GM12891 (cell line): Measurements from ENCODE around the gene KAZN.

Experiments used
- DNase-seq: peaks from one replicate; pipeline ENCODE4 v3.0.0; 2011; ENCODE audit warnings: low spot score; ENCODE audit not compliant: insufficient read length
- FAIRE-seq: peaks from 2 replicates; lab custom pipeline; 2011; peaks lifted over from hg19 to GRCh38; lab: Jason Lieb, UNC
- PAX5 ChIP-seq: IDR thresholded peaks from 2 replicates; pipeline ENCODE4 v1.6.1; 2011; ENCODE audit warnings: low read length, moderate library complexity, mild to moderate bottlenecking; ENCODE audit not compliant: insufficient read depth, severe bottlenecking
- POLR2A ChIP-seq: IDR thresholded peaks from 2 replicates; pipeline ENCODE4 v1.6.1; 2011; ENCODE audit warnings: low read depth, low read length, control low read depth
- POLR2AphosphoS5 ChIP-seq: IDR thresholded peaks from 2 replicates; pipeline ENCODE4 v1.6.1; 2011; ENCODE audit warnings: low read depth, low read length, control low read depth
- POU2F2 ChIP-seq: IDR thresholded peaks from 2 replicates; pipeline ENCODE4 v1.6.1; 2011; ENCODE audit warnings: low read depth, mild to moderate bottlenecking, control low read depth, low read length, moderate library complexity
- SPI1 ChIP-seq: IDR thresholded peaks from 2 replicates; pipeline ENCODE4 v1.6.1; 2011; ENCODE audit warnings: low read depth, low read length, control low read depth
- TAF1 ChIP-seq: IDR thresholded peaks from 2 replicates; pipeline ENCODE4 v1.6.1; 2011; ENCODE audit warnings: low read depth, low read length, control low read depth

The KAZN gene

GRCh38 chr1:15083578-15083977, 485.1 kb downstream of the KAZN start:
- no peak for FAIRE-seq
- no peak for DNase-seq
- TF ChIP-seq TAF1, result no peak
- TF ChIP-seq POLR2AphosphoS5, result no peak
- TF ChIP-seq POU2F2, result no peak
- TF ChIP-seq PAX5, result no peak
- TF ChIP-seq SPI1, result no peak
- no peak for TF ChIP-seq POLR2A

- no peak for DNase-seq
- FAIRE-seq, result no peak
- no peak for TF ChIP-seq PAX5
- TF ChIP-seq TAF1, result no peak
- no peak for TF ChIP-seq SPI1
- no peak for TF ChIP-seq POLR2A
- no peak for TF ChIP-seq POU2F2
- TF ChIP-seq POLR2AphosphoS5, result no peak
Observed at GRCh38 chr1:15088281-15088971, 489.9 kb downstream of the KAZN start.

GRCh38 chr1:15089258-15089992, 490.9 kb downstream of the KAZN start:
- no peak for FAIRE-seq

GRCh38 chr1:15090373-15090772, 491.9 kb downstream of the KAZN start:
- FAIRE-seq, result peak; percentile 80
- DNase-seq, result peak; percentile 59
- TF ChIP-seq SPI1 (no peak), TAF1 (no peak), POLR2AphosphoS5 (no peak), PAX5 (no peak), POU2F2 (no peak), POLR2A (no peak)

More at GRCh38 chr1:15089258-15089992, 490.9 kb downstream of the KAZN start:
- no peak for DNase-seq
- no peak for TF ChIP-seq PAX5
- TF ChIP-seq POU2F2, result no peak
- TF ChIP-seq SPI1, result no peak
- TF ChIP-seq POLR2A, result no peak
- no peak for TF ChIP-seq TAF1
- no peak for TF ChIP-seq POLR2AphosphoS5

- no peak for FAIRE-seq
- DNase-seq, result no peak
- TF ChIP-seq SPI1, result no peak
- no peak for TF ChIP-seq POLR2A
- no peak for TF ChIP-seq POU2F2
- TF ChIP-seq PAX5, result no peak
- no peak for TF ChIP-seq TAF1
- no peak for TF ChIP-seq POLR2AphosphoS5
Observed at GRCh38 chr1:15094056-15094455, 495.6 kb downstream of the KAZN start.

GRCh38 chr1:15094719-15095495, 496.4 kb downstream of the KAZN start:
- no peak for DNase-seq
- TF ChIP-seq POU2F2 (no peak), TAF1 (no peak), SPI1 (no peak), POLR2A (no peak), POLR2AphosphoS5 (no peak), PAX5 (no peak)
- FAIRE-seq, result no peak

- DNase-seq (no peak), FAIRE-seq (no peak)
- TF ChIP-seq SPI1 (no peak), PAX5 (no peak), TAF1 (no peak), POU2F2 (no peak), POLR2A (no peak), POLR2AphosphoS5 (no peak)
Observed at GRCh38 chr1:15095496-15095875, 497.0 kb downstream of the KAZN start.

- FAIRE-seq (no peak), DNase-seq (no peak)
- TF ChIP-seq TAF1 (no peak), SPI1 (no peak), POLR2A (no peak), PAX5 (no peak), POLR2AphosphoS5 (no peak), POU2F2 (no peak)
Observed at GRCh38 chr1:15096293-15096692, 497.8 kb downstream of the KAZN start.

- FAIRE-seq, result no peak
- no peak for DNase-seq
- no peak for TF ChIP-seq POLR2A
Observed at GRCh38 chr1:15098176-15099125, 500.0 kb downstream of the KAZN start.
